Caco-2 (cell line): ENCODE measurements around the gene GRP. TPM values are rescaled to one million over a fixed set of nuclear protein-coding genes. Genes with fewer than 3 reads are reported as not detected.

ENCODE experiments used
- Bru-seq: library from RNA; stranded (reverse); fragments of 400-500 nt; gene quantifications from one replicate; lab custom pipeline; 2021; lab: Mats Ljungman, UMichigan
- BruChase-seq, 2 experiments: library from RNA; stranded (reverse); fragments of 400-500 nt; gene quantifications; one replicate each; lab custom pipeline; 2021; lab: Mats Ljungman, UMichigan
- BruUV-seq: library from RNA; stranded (reverse); fragments of 400-500 nt; replicated peaks from 2 replicates; lab custom pipeline; 2021; lab: Mats Ljungman, UMichigan
- CTCF ChIA-PET: fragments of 300-600 bp; sonication (Branson Sonifier 250); formaldehyde crosslinking; loops from one replicate; lab custom pipeline; 2022; ENCODE audit warnings: antibody characterized with exemption; lab: Charles Lee
- POLR2A ChIA-PET: fragments of 300-600 bp; sonication (Branson Sonifier 250); formaldehyde crosslinking; loops from one replicate; lab custom pipeline; 2022; ENCODE audit warnings: antibody characterized with exemption; lab: Charles Lee
- DNase-seq, 2 experiments: peaks; one replicate each; pipeline versions ENCODE4 v3.0.0 to v3.0.0-alpha.2; 2020 to 2022
- H3K27me3 ChIP-seq: replicated peaks from 2 replicates; pipeline ENCODE4 v1.6.0; 2011; ENCODE audit warnings: low read length; ENCODE audit not compliant: control insufficient read depth, insufficient read depth
- H3K36me3 ChIP-seq: 2 replicates; pipeline ENCODE4 v1.5.1; 2011; ENCODE audit warnings: low read length; ENCODE audit not compliant: control insufficient read depth, insufficient read depth
- H3K4me1 ChIP-seq: fragments of 250-450 bp; sonication (Bioruptor Pico); 2 replicates; pipeline ENCODE4 v1.5.1; 2020; ENCODE audit warnings: mild to moderate bottlenecking
- H3K4me3 ChIP-seq: 2 replicates; pipeline ENCODE4 v1.5.1; 2011; ENCODE audit warnings: low read depth, mild to moderate bottlenecking, control low read depth, low read length
- H3K9me3 ChIP-seq: fragments of 250-450 bp; sonication (Bioruptor Pico); 2 replicates; pipeline ENCODE4 v1.5.1; 2020; ENCODE audit warnings: mild to moderate bottlenecking, moderate library complexity
- H3K27ac Mint-ChIP-seq: one replicate; pipeline ENCODE4 v1.8.0; 2022; ENCODE audit warnings: mixed read lengths; ENCODE audit not compliant: unreplicated experiment
- H3K27me3 Mint-ChIP-seq: one replicate; pipeline ENCODE4 v1.8.0; 2022; ENCODE audit warnings: mixed read lengths; ENCODE audit not compliant: insufficient read depth, unreplicated experiment
- H3K36me3 Mint-ChIP-seq: one replicate; pipeline ENCODE4 v1.8.0; 2022; ENCODE audit warnings: mild to moderate bottlenecking, mixed read lengths; ENCODE audit not compliant: insufficient read depth, unreplicated experiment
- H3K4me1 Mint-ChIP-seq: one replicate; pipeline ENCODE4 v1.8.0; 2022; ENCODE audit warnings: low read depth, mixed read lengths; ENCODE audit not compliant: unreplicated experiment
- H3K4me3 Mint-ChIP-seq: one replicate; pipeline ENCODE4 v1.8.0; 2022; ENCODE audit warnings: mild to moderate bottlenecking, moderate library complexity, mixed read lengths; ENCODE audit not compliant: unreplicated experiment
- H3K9me3 Mint-ChIP-seq: one replicate; pipeline ENCODE4 v1.8.0; 2022; ENCODE audit warnings: mixed read lengths; ENCODE audit not compliant: unreplicated experiment
- CTCF ChIP-seq, 2 experiments: fragments of 200-600 bp in 1 of 2; IDR thresholded peaks; 1 replicate in 1 of 2; 2 replicates in 1 of 2; pipeline versions ENCODE4 v1.5.1 to v1.8.0; 2011 to 2022; ENCODE audit warnings: antibody characterized with exemption in 1 of 2, control low read depth in 1 of 2, inconsistent platforms in 1 of 2, low read depth in 1 of 2, low read length in 1 of 2, mild to moderate bottlenecking in 1 of 2, moderate library complexity in 1 of 2; ENCODE audit not compliant: insufficient read depth in 1 of 2, severe bottlenecking in 1 of 2, unreplicated experiment in 1 of 2
- intact Hi-C: fragments of 100-400 bp; cut with micrococcal nuclease; formaldehyde crosslinking; loops from one replicate; pipeline ENCODE4 v1.10.0; 2022; ENCODE audit not compliant: unreplicated experiment
- long read RNA-seq: library from polyadenylated mRNA; stranded (forward); transcript quantifications from one replicate; pipeline ENCODE4 v2.0.0, GENCODE V29; 2022
- total RNA-seq: library from RNA; stranded (reverse); gene quantifications from 2 replicates; pipeline ENCODE4 v1.2.3, GENCODE V29; 2022

The GRP gene
- total RNA-seq (not detected in 2 replicates), Bru-seq, nascent RNA (percentile 7 among the genes with signal in this experiment), BruChase-seq, experiment 1, labeled RNA remaining after a 2-hour chase (percentile 14 among the genes with signal in this experiment), BruChase-seq, experiment 2, labeled RNA remaining after a 6-hour chase (not detected)
- long read RNA-seq: 0 reads

DNA sequence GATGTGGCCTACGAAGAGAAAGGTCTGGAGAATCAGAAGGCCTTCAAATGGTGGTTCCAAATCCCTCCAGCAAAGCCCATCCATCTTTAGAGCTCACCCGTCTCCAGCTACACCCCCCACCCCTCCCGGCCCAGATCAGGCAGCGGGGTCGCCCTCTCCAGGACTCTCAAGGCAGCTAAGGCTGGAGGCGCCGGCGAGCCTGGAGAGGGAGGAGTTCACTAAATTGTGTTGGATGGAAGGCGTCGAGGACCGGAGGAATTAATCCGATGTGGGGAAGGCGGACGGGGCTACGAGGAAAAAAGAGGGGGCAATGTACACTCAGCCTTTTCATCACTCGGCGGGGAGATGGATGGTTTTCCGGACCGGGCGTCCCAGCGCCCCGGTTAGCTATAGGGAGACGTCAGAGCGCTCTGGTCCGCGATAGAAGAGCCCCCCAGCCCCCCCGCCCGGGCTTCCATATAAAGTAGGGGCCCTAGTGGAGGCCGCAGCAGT, at the start of gene GRP:
GRP (plus strand) TSS at position 487 of the 492 bp plus-strand sequence. CDS start 108 bp downstream, outside the sequence.
- H3K4me3 ChIP-seq: no peak within 1 kb of the TSS
- ChIA-PET CTCF (no interaction called here), POLR2A (no interaction called here)
- no peaks in the 10 kb centered on the region for H3K36me3 ChIP-seq
- H3K4me3 Mint-ChIP-seq: no peak within 1 kb of the TSS
- H3K4me1 ChIP-seq: no peaks in the 10 kb centered on the region
- H3K27me3 Mint-ChIP-seq: peaks cover 13% of the 10 kb centered on the region
- no peaks in the 10 kb centered on the region for H3K9me3 Mint-ChIP-seq
- H3K9me3 ChIP-seq: no peaks in the 10 kb centered on the region
- BruUV-seq: no TSS peak
- no peak for DNase-seq
- intact Hi-C loops: no loop called here
- no peak within 1 kb of the TSS for H3K27ac Mint-ChIP-seq
- no peak for TF ChIP-seq CTCF (IDR thresholded peaks at IDR 0.05; ENCODE audit: insufficient read depth in 1 of 2, low read depth in 1 of 2, low read length in 1 of 2, severe bottlenecking in 1 of 2, unreplicated experiment in 1 of 2)
- no peaks in the 10 kb centered on the region for H3K36me3 Mint-ChIP-seq
- H3K27me3 ChIP-seq: no peaks in the 10 kb centered on the region
- H3K4me1 Mint-ChIP-seq: no peaks in the 10 kb centered on the region

- no peak for TF ChIP-seq CTCF (IDR thresholded peaks at IDR 0.05; ENCODE audit: insufficient read depth in 1 of 2, low read depth in 1 of 2, low read length in 1 of 2, severe bottlenecking in 1 of 2, unreplicated experiment in 1 of 2)
- Mint-ChIP-seq H3K9me3 (peaks cover 10% of the 10 kb centered on the region), H3K27me3 (peaks cover 3% of the 10 kb centered on the region), H3K36me3 (no peaks in the 10 kb centered on the region), H3K4me3 (no peak overlapping the region), H3K27ac (no peak overlapping the region), H3K4me1 (no peaks in the 10 kb centered on the region)
- ChIA-PET CTCF (no interaction called here), POLR2A (no interaction called here)
- intact Hi-C loops: no loop called here
- Histone ChIP-seq H3K4me3 (no peak overlapping the region), H3K27me3 (no peaks in the 10 kb centered on the region), H3K36me3 (no peaks in the 10 kb centered on the region), H3K4me1 (no peaks in the 10 kb centered on the region), H3K9me3 (no peaks in the 10 kb centered on the region)
- no peak for DNase-seq
- BruUV-seq: no TSS peak
These were observed 47.2 kb upstream of the GRP start for GRCh38 chr18:59172664-59173249.

DNA sequence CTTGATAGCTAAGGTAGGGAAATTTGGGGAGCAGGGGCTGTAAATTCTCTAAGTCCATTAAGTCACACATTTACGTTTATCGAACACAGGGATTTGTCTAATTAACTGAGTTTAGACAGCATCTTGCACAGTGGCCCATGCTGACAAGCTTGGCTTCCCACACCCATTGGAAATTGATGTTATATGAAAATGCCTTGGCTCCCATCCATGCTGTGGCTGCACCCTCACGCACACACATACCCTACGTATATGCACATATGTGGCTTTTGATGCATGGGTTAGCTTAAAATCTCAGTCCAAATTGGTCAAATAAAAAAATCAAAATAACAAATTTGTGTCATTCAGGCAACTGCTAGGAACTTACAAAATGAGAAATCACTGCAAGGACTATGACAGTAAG, 42.5 kb upstream of the GRP start:
- Mint-ChIP-seq H3K36me3 (no peaks in the 10 kb centered on the region), H3K9me3 (peaks cover 10% of the 10 kb centered on the region), H3K27me3 (peaks cover 3% of the 10 kb centered on the region), H3K27ac (no peak overlapping the region), H3K4me1 (no peaks in the 10 kb centered on the region), H3K4me3 (no peak overlapping the region)
- no peak for TF ChIP-seq CTCF (IDR thresholded peaks at IDR 0.05; ENCODE audit: insufficient read depth in 1 of 2, low read depth in 1 of 2, low read length in 1 of 2, severe bottlenecking in 1 of 2, unreplicated experiment in 1 of 2)
- ChIA-PET CTCF (no interaction called here), POLR2A (no interaction called here)
- Histone ChIP-seq H3K4me1 (no peaks in the 10 kb centered on the region), H3K27me3 (no peaks in the 10 kb centered on the region), H3K9me3 (no peaks in the 10 kb centered on the region), H3K4me3 (no peak overlapping the region), H3K36me3 (no peaks in the 10 kb centered on the region)
- BruUV-seq: no TSS peak
- intact Hi-C loops: no loop called here
- no peak for DNase-seq
